H1 (cell line): ENCODE measurements around the gene SCNN1B. TPM values are rescaled to one million over a fixed set of nuclear protein-coding genes. Genes with fewer than 3 reads are reported as not detected.

Experiments
- CTCF ChIA-PET: fragments of 300-600 bp; sonication (Branson Sonifier 250); formaldehyde crosslinking; loops from one replicate; lab custom pipeline; 2021; ENCODE audit not compliant: partially characterized antibody; lab: Charles Lee
- POLR2A ChIA-PET: fragments of 300-600 bp; sonication (Branson Sonifier 250); formaldehyde crosslinking; loops from one replicate; lab custom pipeline; 2021; ENCODE audit warnings: inconsistent platforms; ENCODE audit not compliant: partially characterized antibody; lab: Charles Lee
- DNase-seq, 2 experiments: peaks; one replicate each; pipeline versions ENCODE4 v3.0.0 to v3.0.0-alpha.2; 2010 to 2022; ENCODE audit warnings: low spot score in 2 of 2, low read depth in 1 of 2, mixed read lengths in 1 of 2
- FAIRE-seq: peaks from 2 replicates; lab custom pipeline; 2011; peaks lifted over from hg19 to GRCh38; lab: Jason Lieb, UNC
- H2AFZ ChIP-seq: 2 replicates; pipeline ENCODE4 v1.8.1; 2012; ENCODE audit warnings: low read length, inconsistent platforms
- H2AK5ac ChIP-seq: 2 replicates; pipeline ENCODE4 v1.6.1; 2013; ENCODE audit warnings: low read depth, low read length
- H2BK120ac ChIP-seq: replicated peaks from 2 replicates; pipeline ENCODE3; 2013; ENCODE audit warnings: low read depth, low read length, inconsistent platforms
- H2BK12ac ChIP-seq: 2 replicates; pipeline ENCODE4 v1.6.1; 2013; ENCODE audit warnings: low read depth, low read length
- H2BK15ac ChIP-seq: 2 replicates; pipeline ENCODE4 v1.6.1; 2013; ENCODE audit warnings: low read length
- H2BK20ac ChIP-seq: 2 replicates; pipeline ENCODE4 v1.6.1; 2013; ENCODE audit warnings: low read length
- H2BK5ac ChIP-seq: 2 replicates; pipeline ENCODE4 v1.6.1; 2013; ENCODE audit warnings: low read depth, low read length
- H3K14ac ChIP-seq: 2 replicates; pipeline ENCODE4 v1.6.1; 2013; ENCODE audit warnings: inconsistent platforms; ENCODE audit not compliant: insufficient read length
- H3K18ac ChIP-seq: 2 replicates; pipeline ENCODE4 v1.6.1; 2013; ENCODE audit warnings: low read length; ENCODE audit errors: extremely low read depth
- H3K23ac ChIP-seq: 2 replicates; pipeline ENCODE4 v1.6.1; 2013; ENCODE audit warnings: inconsistent platforms; ENCODE audit not compliant: insufficient read length
- H3K23me2 ChIP-seq: 2 replicates; pipeline ENCODE4 v1.6.1; 2013; ENCODE audit warnings: low read depth, low read length
- H3K27ac ChIP-seq: 2 replicates; pipeline ENCODE4 v1.6.1; 2011; ENCODE audit warnings: low read depth, low read length, inconsistent platforms
- H3K27me3 ChIP-seq, 4 experiments: replicated peaks in 1 of 4; 1 replicate in 1 of 4; 2 replicates in 3 of 4; pipeline versions ENCODE4 v1.6.1 to v1.8.1; 2011 to 2013; ENCODE audit warnings: low read length in 3 of 4, mild to moderate bottlenecking in 3 of 4, inconsistent platforms in 2 of 4, mixed read lengths in 2 of 4, moderate library complexity in 1 of 4; ENCODE audit not compliant: control insufficient read depth in 3 of 4, insufficient read depth in 3 of 4; ENCODE audit errors: extremely low read depth in 1 of 4
- H3K36me3 ChIP-seq, 4 experiments: 2 replicates each; pipeline versions ENCODE4 v1.6.1 to v1.8.1; 2011 to 2013; ENCODE audit warnings: mild to moderate bottlenecking in 4 of 4, low read length in 3 of 4, moderate library complexity in 2 of 4, control low read depth in 1 of 4, inconsistent platforms in 1 of 4; ENCODE audit not compliant: insufficient read depth in 4 of 4, control insufficient read depth in 2 of 4
- H3K4ac ChIP-seq: replicated peaks from 2 replicates; pipeline ENCODE3; 2013; ENCODE audit warnings: low read length, low read depth, mixed read lengths, inconsistent platforms; ENCODE audit not compliant: insufficient read length
- H3K4me1 ChIP-seq, 4 experiments: replicated peaks in 1 of 4; 1 replicate in 1 of 4; 2 replicates in 3 of 4; pipeline versions ENCODE4 v1.6.1 to v1.8.1; 2011 to 2013; ENCODE audit warnings: low read length in 3 of 4, inconsistent platforms in 2 of 4, mixed read lengths in 1 of 4; ENCODE audit not compliant: insufficient read depth in 4 of 4, control insufficient read depth in 3 of 4
- H3K4me2 ChIP-seq, 2 experiments: 2 replicates each; pipeline versions ENCODE4 v1.6.1 to v1.8.1; 2011 to 2013; ENCODE audit warnings: low read depth in 2 of 2, low read length in 2 of 2, control low read depth in 1 of 2, inconsistent platforms in 1 of 2, mild to moderate bottlenecking in 1 of 2; ENCODE audit not compliant: insufficient read depth in 1 of 2
- H3K4me3 ChIP-seq, 4 experiments: fragments of 200-600, 300-600 bp in 1 of 4; sonication (generic), shearing (Covaris generic), sonication (Bioruptor Twin) in 1 of 4; 2 replicates each; pipeline versions ENCODE4 v1.5.1 to v1.8.1; 2011 to 2016; ENCODE audit warnings: low read length in 4 of 4, low read depth in 3 of 4, control low read depth in 2 of 4, inconsistent platforms in 2 of 4, mild to moderate bottlenecking in 2 of 4, mixed read lengths in 1 of 4, moderate library complexity in 1 of 4; ENCODE audit not compliant: insufficient read depth in 2 of 4; ENCODE audit errors: extremely low read depth in 1 of 4
- H3K56ac ChIP-seq: replicated peaks from 2 replicates; pipeline ENCODE3; 2013; ENCODE audit warnings: low read depth, mild to moderate bottlenecking, mixed read lengths, low read length, inconsistent platforms; ENCODE audit not compliant: insufficient read length
- H3K79me1 ChIP-seq: 2 replicates; pipeline ENCODE4 v1.6.1; 2013; ENCODE audit warnings: low read depth, low read length, control low read depth
- H3K79me2 ChIP-seq, 2 experiments: 2 replicates each; pipeline versions ENCODE4 v1.6.1 to v1.8.1; 2012 to 2013; ENCODE audit warnings: low read length in 2 of 2, mild to moderate bottlenecking in 2 of 2, inconsistent platforms in 1 of 2; ENCODE audit not compliant: insufficient read depth in 2 of 2, control insufficient read depth in 1 of 2
- H3K9ac ChIP-seq, 4 experiments: replicated peaks in 1 of 4; 1 replicate in 1 of 4; 2 replicates in 3 of 4; pipeline versions ENCODE4 v1.6.1 to v1.8.1; 2011 to 2013; ENCODE audit warnings: low read depth in 3 of 4, low read length in 3 of 4, control low read depth in 2 of 4, mild to moderate bottlenecking in 2 of 4, moderate library complexity in 2 of 4, inconsistent platforms in 1 of 4; ENCODE audit errors: extremely low read depth in 1 of 4
- H3K9me3 ChIP-seq, 2 experiments: 2 replicates each; pipeline versions ENCODE4 v1.6.1 to v1.8.1; 2012 to 2013; ENCODE audit warnings: mild to moderate bottlenecking in 2 of 2, moderate library complexity in 2 of 2, control low read depth in 1 of 2, inconsistent platforms in 1 of 2, low read depth in 1 of 2, low read length in 1 of 2, mixed read lengths in 1 of 2; ENCODE audit not compliant: insufficient read depth in 2 of 2
- H4K20me1 ChIP-seq, 2 experiments: replicated peaks in 1 of 2; 2 replicates each; pipeline versions ENCODE3 to v1.8.1; 2011 to 2013; ENCODE audit warnings: inconsistent platforms in 2 of 2, low read length in 2 of 2, mild to moderate bottlenecking in 1 of 2; ENCODE audit not compliant: insufficient read depth in 2 of 2, control insufficient read depth in 1 of 2
- H4K5ac ChIP-seq: 2 replicates; pipeline ENCODE4 v1.6.1; 2013; ENCODE audit warnings: low read length, low read depth, mixed read lengths, inconsistent platforms; ENCODE audit not compliant: insufficient read length
- H4K8ac ChIP-seq: 2 replicates; pipeline ENCODE4 v1.8.0; 2013; ENCODE audit warnings: mild to moderate bottlenecking, moderate library complexity, low read length, inconsistent platforms; ENCODE audit not compliant: insufficient read depth; ENCODE audit errors: extremely low read depth
- H4K91ac ChIP-seq: replicated peaks from 2 replicates; pipeline ENCODE3; 2013; ENCODE audit warnings: low read length, mixed read lengths, inconsistent platforms; ENCODE audit not compliant: insufficient read length
- WGBS, 2 experiments: shearing (Covaris generic) in 1 of 2; methylation state at CpG; one replicate each; pipeline versions ENCODE4 v1.1.6 to v1.1.7; 2013 to 2015; ENCODE audit warnings: low lambda C conversion rate in 2 of 2, mixed read lengths in 2 of 2, inconsistent platforms in 1 of 2, low coverage in 1 of 2, missing lambda C conversion rate in 1 of 2; ENCODE audit not compliant: insufficient replicate concordance in 2 of 2, insufficient coverage in 1 of 2, insufficient read length in 1 of 2; ENCODE audit errors: extremely low coverage in 1 of 2, missing lambda C conversion rate in 1 of 2; 5-methylcytosine and 5-hydroxymethylcytosine counted together
- polyA plus RNA-seq, 7 experiments: library from polyadenylated mRNA; depleted of rRNA in 3 of 7; stranded (reverse) in 5 of 7; unstranded in 2 of 7; fragments of >200 nt in 5 of 7; fragments of 200-250 nt in 2 of 7; gene quantifications; 1 replicate in 5 of 7; 2 replicates in 1 of 7; 4 replicates in 1 of 7; pipeline versions ENCODE4 v1.2.1 to v1.2.3, GENCODE V29; 2011 to 2013; ENCODE audit warnings: missing spikeins in 2 of 7, mixed read lengths in 2 of 7
- total RNA-seq: library from RNA; stranded (reverse); fragmentation: NEBNext Ultra II Directional; extraction: Animal tissue kit (Norgen Biotek cat#: 25700); gene quantifications from 2 replicates; pipeline ENCODE4 v1.2.1, GENCODE V29; 2021

The SCNN1B gene
- total and polyA plus RNA-seq, 2 of the 8 experiments (the other 6 are each of a cell fraction or from before 2014, with no cell fraction given): 0.20 to 0.95 TPM

GRCh38 chr16:23288726-23289512 is 13.2 kb upstream of the SCNN1B start:
- no peak for DNase-seq
- 92% methylated on average over 9 of the region's 9 CpGs; no CpG with 5 or more reads in 1 of the 2 experiments for WGBS, 2 experiments
- no peak overlapping the region for H3K23ac ChIP-seq
- H3K4ac ChIP-seq: no peak overlapping the region
- H2AFZ ChIP-seq: no peak overlapping the region
- H3K79me2 ChIP-seq: no peaks in the 10 kb centered on the region
- no peak overlapping the region for H3K4me2 ChIP-seq
- H3K18ac ChIP-seq: no peak overlapping the region
- no peaks in the 10 kb centered on the region for H3K36me3 ChIP-seq
- H3K9ac ChIP-seq: no peak overlapping the region
- no peak overlapping the region for H4K5ac ChIP-seq
- no peak overlapping the region for H4K8ac ChIP-seq
- H3K56ac ChIP-seq: no peak overlapping the region
- no peak overlapping the region for H4K91ac ChIP-seq
- H3K9me3 ChIP-seq: no peaks in the 10 kb centered on the region
- H3K79me1 ChIP-seq: no peaks in the 10 kb centered on the region
- ChIA-PET POLR2A (interaction anchor here (1.1 kb wide), 1 partner anchor 15 kb away, joined by 3 read pairs; no protein-coding TSS in a partner anchor), CTCF (interaction anchor here (0.6 to 0.7 kb wide), 2 partner anchors 12 to 338 kb away, joined by 3 to 4 read pairs; no protein-coding TSS in a partner anchor)
- H2BK12ac ChIP-seq: no peak overlapping the region
- H2AK5ac ChIP-seq: no peak overlapping the region
- no peak overlapping the region for H3K27ac ChIP-seq
- no peak overlapping the region for H3K14ac ChIP-seq
- FAIRE-seq: no peak
- no peak overlapping the region for H3K4me3 ChIP-seq
- H2BK20ac ChIP-seq: no peak overlapping the region
- H2BK5ac ChIP-seq: no peak overlapping the region
- H2BK15ac ChIP-seq: peak overlapping the region; percentile 92; the same call in 1 of the 2 replicates
- H3K23me2 ChIP-seq: no peaks in the 10 kb centered on the region
- H3K27me3 ChIP-seq: 0 out of 7 replicates have a peak, but pooled peaks cover 0 to 2% (median 0%) of the 10 kb centered on the region in 4 experiments
- no peaks in the 10 kb centered on the region for H4K20me1 ChIP-seq
- no peak overlapping the region for H2BK120ac ChIP-seq
- H3K4me1 ChIP-seq: no peaks in the 10 kb centered on the region
